HCT116 (cell line): Measurements from ENCODE around the gene SCPEP1. TPM values are rescaled to one million over a fixed set of nuclear protein-coding genes. Genes with fewer than 3 reads are reported as not detected.

Experiments
- ATAC-seq: fragments of 200-7000 bp; cut with Tn5 transposase; 2 replicates; pipeline ENCODE4 v1.9.1; 2020; ENCODE audit warnings: mild to moderate bottlenecking, moderate library complexity
- BruUV-seq: library from RNA; stranded (reverse); fragments of 400-500 nt; replicated peaks from 2 replicates; lab custom pipeline; 2021; lab: Mats Ljungman, UMichigan
- CTCF ChIA-PET: fragments of 300-600 bp; sonication (Branson Sonifier 250); formaldehyde crosslinking; loops from one replicate; lab custom pipeline; 2021; ENCODE audit warnings: antibody characterized with exemption; lab: Charles Lee
- POLR2A ChIA-PET: fragments of 300-600, 350-600 bp; sonication (Branson Sonifier 250); formaldehyde crosslinking; loops from one replicate; lab custom pipeline; 2021; ENCODE audit warnings: antibody characterized with exemption; lab: Charles Lee
- RAD21 ChIA-PET, 2 experiments: fragments of 300-600 bp; sonication (Branson Sonifier 250); formaldehyde crosslinking; loops; one replicate each; lab custom pipeline; 2023; ENCODE audit warnings: low total read pairs in 2 of 2; ENCODE audit not compliant: uncharacterized antibody in 2 of 2, unreplicated experiment in 2 of 2, low non-redundant PET in 1 of 2; lab: Charles Lee
- DNase-seq: peaks from one replicate; pipeline ENCODE4 v3.0.0-alpha.2; 2010; ENCODE audit warnings: low read depth, low spot score
- H2AFZ ChIP-seq: fragments of 200-600 bp; shearing (Covaris generic), sonication (generic); 2 replicates; pipeline ENCODE4 v1.6.1; 2017; ENCODE audit warnings: low read depth, mixed run types, mixed read lengths, antibody characterized with exemption, low read length; ENCODE audit not compliant: poor library complexity, severe bottlenecking
- H3K27ac ChIP-seq: 2 replicates; pipeline ENCODE4 v1.5.1; 2012; ENCODE audit warnings: low read depth, low read length
- H3K27me3 ChIP-seq: fragments of 200-600 bp; sonication (generic); 2 replicates; pipeline ENCODE4 v1.6.1; 2016; ENCODE audit warnings: mixed run types, low read length, mixed read lengths; ENCODE audit not compliant: insufficient read depth
- H3K36me3 ChIP-seq, 2 experiments: fragments of 200-500 bp in 1 of 2; fragments of 200-600 bp in 1 of 2; sonication (Bioruptor generic) in 1 of 2; sonication (generic) in 1 of 2; 2 replicates each; pipeline versions ENCODE4 v1.5.1 to v1.6.1; 2014 to 2016; ENCODE audit warnings: low read length in 2 of 2, inconsistent platforms in 1 of 2, mixed read lengths in 1 of 2, mixed run types in 1 of 2; ENCODE audit not compliant: insufficient read depth in 2 of 2, control insufficient read depth in 1 of 2
- H3K4me1 ChIP-seq, 2 experiments: fragments of 200-600 bp in 1 of 2; sonication (generic) in 1 of 2; 2 replicates each; pipeline versions ENCODE4 v1.5.1 to v1.6.1; 2012 to 2017; ENCODE audit warnings: low read length in 2 of 2, inconsistent platforms in 1 of 2, mild to moderate bottlenecking in 1 of 2, mixed read lengths in 1 of 2, mixed run types in 1 of 2, moderate library complexity in 1 of 2; ENCODE audit not compliant: insufficient read depth in 2 of 2, control insufficient read depth in 1 of 2
- H3K4me2 ChIP-seq: fragments of 200-600 bp; sonication (generic); 2 replicates; pipeline ENCODE4 v1.6.1; 2017; ENCODE audit warnings: mixed run types, low read length, mixed read lengths
- H3K4me3 ChIP-seq, 2 experiments: fragments of 200-600 bp in 1 of 2; sonication (generic) in 1 of 2; replicated peaks in 1 of 2; 2 replicates each; pipeline ENCODE4 v1.5.1; 2011 to 2016; ENCODE audit warnings: low read length in 2 of 2, control low read depth in 1 of 2, low read depth in 1 of 2, mild to moderate bottlenecking in 1 of 2, mixed read lengths in 1 of 2, mixed run types in 1 of 2
- H3K79me2 ChIP-seq: fragments of 200-600 bp; sonication (generic); 2 replicates; pipeline ENCODE4 v1.6.1; 2017; ENCODE audit warnings: mild to moderate bottlenecking, mixed run types, low read length, moderate library complexity, mixed read lengths; ENCODE audit not compliant: insufficient read depth
- H3K9ac ChIP-seq: fragments of 200-600 bp; sonication (generic); 2 replicates; pipeline ENCODE4 v1.6.1; 2016; ENCODE audit warnings: low read length, mixed read lengths
- H3K9me2 ChIP-seq: fragments of 200-600 bp; sonication (generic), shearing (Covaris generic); 2 replicates; pipeline ENCODE4 v1.6.1; 2017; ENCODE audit warnings: mixed run types, mild to moderate bottlenecking, moderate library complexity; ENCODE audit not compliant: insufficient read depth
- H3K9me3 ChIP-seq, 2 experiments: fragments of 200-500 bp in 1 of 2; fragments of 200-600 bp in 1 of 2; sonication (Bioruptor generic) in 1 of 2; sonication (generic) in 1 of 2; 2 replicates each; pipeline ENCODE4 v1.6.1; 2014 to 2017; ENCODE audit warnings: low read length in 2 of 2, mixed read lengths in 2 of 2, inconsistent platforms in 1 of 2, low read depth in 1 of 2, mild to moderate bottlenecking in 1 of 2, mixed run types in 1 of 2, moderate library complexity in 1 of 2; ENCODE audit not compliant: control insufficient read depth in 1 of 2, insufficient read depth in 1 of 2
- H4K20me1 ChIP-seq: fragments of 200-600 bp; sonication (generic), shearing (Covaris generic); 2 replicates; pipeline ENCODE4 v1.6.1; 2017; ENCODE audit warnings: mixed run types, mild to moderate bottlenecking, moderate library complexity; ENCODE audit not compliant: insufficient read depth
- ATF3 ChIP-seq: IDR thresholded peaks from 2 replicates; pipeline ENCODE4 v1.6.1; 2012
- CBX3 ChIP-seq: IDR thresholded peaks from 2 replicates; pipeline ENCODE4 v1.6.1; 2012; ENCODE audit warnings: low read depth
- ELF1 ChIP-seq: IDR thresholded peaks from 2 replicates; pipeline ENCODE4 v1.6.1; 2012; ENCODE audit warnings: low read depth, borderline replicate concordance
- EZH2 ChIP-seq: fragments of 200-600 bp; sonication (generic); IDR thresholded peaks from 2 replicates; pipeline ENCODE4 v1.6.1; 2017; ENCODE audit warnings: antibody characterized with exemption, mixed run types
- EZH2phosphoT487 ChIP-seq: fragments of 200-600 bp; IDR thresholded peaks from 2 replicates; pipeline ENCODE4 v1.6.1; 2018; ENCODE audit warnings: antibody characterized with exemption, borderline replicate concordance
- JUND ChIP-seq: IDR thresholded peaks from 2 replicates; pipeline ENCODE4 v1.6.1; 2012
- RAD21 ChIP-seq: IDR thresholded peaks from 2 replicates; pipeline ENCODE4 v1.6.1; 2012; ENCODE audit warnings: low read depth, mild to moderate bottlenecking
- REST ChIP-seq: IDR thresholded peaks from 2 replicates; pipeline ENCODE4 v1.6.1; 2012; ENCODE audit warnings: low read depth
- SIN3A ChIP-seq: IDR thresholded peaks from 2 replicates; pipeline ENCODE4 v1.6.1; 2012; ENCODE audit warnings: low read depth
- SP1 ChIP-seq: IDR thresholded peaks from 2 replicates; pipeline ENCODE4 v1.6.1; 2012; ENCODE audit warnings: low read depth
- TCF7L2 ChIP-seq: IDR thresholded peaks from 2 replicates; pipeline ENCODE4 v1.7.0; 2011; ENCODE audit warnings: borderline replicate concordance, inconsistent platforms; ENCODE audit not compliant: insufficient read depth, insufficient read length; ENCODE audit errors: extremely low read depth
- YY1 ChIP-seq: IDR thresholded peaks from 2 replicates; pipeline ENCODE4 v1.6.1; 2011; ENCODE audit warnings: low read length, low read depth, moderate library complexity, mild to moderate bottlenecking; ENCODE audit not compliant: insufficient replicate concordance; ENCODE audit errors: extremely low read depth
- ZFX ChIP-seq: fragments of 450-650 bp; IDR thresholded peaks from 2 replicates; pipeline ENCODE4 v1.6.1; 2017
- ZNF274 ChIP-seq: fragments of 200-500 bp; sonication (Bioruptor generic); IDR thresholded peaks from 2 replicates; pipeline ENCODE4 v1.6.1; 2014; ENCODE audit warnings: mild to moderate bottlenecking, low read depth, low read length, inconsistent platforms
- intact Hi-C: fragments of 100-400 bp; cut with micrococcal nuclease; formaldehyde crosslinking; loops from 2 replicates; pipeline ENCODE4 v1.10.0; 2022
- total RNA-seq: library from RNA; stranded (reverse); gene quantifications from one replicate; pipeline ENCODE4 v1.2.1, GENCODE V29; 2021; ENCODE audit not compliant: unreplicated experiment
- TF ChIP-seq, protein P1 (sequence below), 3 experiments: fragments of 200-600 bp in 1 of 3; sonication (generic) in 1 of 3; IDR thresholded peaks in 2 of 3; conservative IDR thresholded peaks in 1 of 3; 2 replicates each; pipeline ENCODE4 v1.5.1; 2012 to 2017; ENCODE audit warnings: low read depth in 2 of 3, low read length in 2 of 3, antibody characterized with exemption in 1 of 3, borderline replicate concordance in 1 of 3, control low read depth in 1 of 3, mild to moderate bottlenecking in 1 of 3, mixed read lengths in 1 of 3, mixed run types in 1 of 3, moderate library complexity in 1 of 3; ENCODE audit not compliant: insufficient read depth in 1 of 3

The SCPEP1 gene
- total RNA-seq, 1 experiment from 2014 or later = 28.3 TPM

DNA sequence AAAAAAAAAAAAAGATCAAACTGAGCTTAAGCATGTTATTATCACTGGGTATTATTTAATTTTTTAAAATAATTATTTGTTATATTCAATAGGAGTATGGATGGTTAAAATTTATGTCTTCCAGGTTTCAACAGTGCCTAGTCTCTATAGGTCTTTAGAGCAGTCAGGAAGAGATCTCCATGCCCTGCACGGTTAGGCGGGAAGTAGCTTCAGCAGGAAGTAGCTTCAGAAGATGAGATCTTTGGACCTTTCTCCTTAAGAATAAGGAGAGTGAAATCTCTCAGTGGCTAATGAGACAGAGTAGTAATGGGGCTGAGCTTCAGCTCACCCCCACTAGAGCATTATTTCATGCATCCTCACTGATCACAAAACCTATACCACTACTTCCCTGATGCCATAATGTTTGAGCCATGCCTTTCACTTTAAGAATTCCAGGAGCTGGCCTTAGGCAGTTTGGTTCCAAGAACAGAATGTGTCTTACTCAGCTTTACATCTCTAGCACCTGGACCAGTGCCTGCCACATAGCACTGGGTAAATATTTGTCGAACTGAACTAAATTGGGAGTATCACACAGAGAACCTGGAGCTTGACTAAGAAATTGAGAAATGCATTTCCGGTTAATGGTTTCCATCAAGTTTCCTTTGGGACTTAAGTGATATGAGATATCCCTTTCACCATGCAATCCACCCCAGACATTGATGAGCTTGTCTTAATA is 43.5 kb downstream of the SCPEP1 start (continued):
- TF ChIP-seq REST = no peak
- TF ChIP-seq ZNF274 = no peak
- TF ChIP-seq SIN3A = no peak
- no peak for TF ChIP-seq EZH2phosphoT487

- Histone ChIP-seq H2AFZ (no peak overlapping the region), H3K79me2 (no peaks in the 10 kb centered on the region), H4K20me1 (no peaks in the 10 kb centered on the region), H3K4me3 (no peak overlapping the region), H3K4me1 (no peaks in the 10 kb centered on the region), H3K36me3 (no peaks in the 10 kb centered on the region), H3K27me3 (no peaks in the 10 kb centered on the region), H3K9me3 (peaks cover 22 to 23% of the 10 kb centered on the region in 2 experiments; a peak in 3 of 4 replicates), H3K9me2 (no peaks in the 10 kb centered on the region), H3K9ac (no peak overlapping the region), H3K4me2 (no peak overlapping the region), H3K27ac (no peak overlapping the region)
- RAD21 ChIA-PET = no interaction called here
- ATAC-seq (no peak), DNase-seq (no peak)
- CTCF ChIA-PET = no interaction called here
- intact Hi-C loops = no loop called here
- no TSS peak for BruUV-seq
- no peak for TF ChIP-seq ZFX
- no peak for TF ChIP-seq TCF7L2
- no peak for TF ChIP-seq REST
- no peak for TF ChIP-seq SP1
- TF ChIP-seq JUND = no peak
- TF ChIP-seq ELF1 = no peak
- TF ChIP-seq YY1 = no peak
- TF ChIP-seq, protein P1, sequence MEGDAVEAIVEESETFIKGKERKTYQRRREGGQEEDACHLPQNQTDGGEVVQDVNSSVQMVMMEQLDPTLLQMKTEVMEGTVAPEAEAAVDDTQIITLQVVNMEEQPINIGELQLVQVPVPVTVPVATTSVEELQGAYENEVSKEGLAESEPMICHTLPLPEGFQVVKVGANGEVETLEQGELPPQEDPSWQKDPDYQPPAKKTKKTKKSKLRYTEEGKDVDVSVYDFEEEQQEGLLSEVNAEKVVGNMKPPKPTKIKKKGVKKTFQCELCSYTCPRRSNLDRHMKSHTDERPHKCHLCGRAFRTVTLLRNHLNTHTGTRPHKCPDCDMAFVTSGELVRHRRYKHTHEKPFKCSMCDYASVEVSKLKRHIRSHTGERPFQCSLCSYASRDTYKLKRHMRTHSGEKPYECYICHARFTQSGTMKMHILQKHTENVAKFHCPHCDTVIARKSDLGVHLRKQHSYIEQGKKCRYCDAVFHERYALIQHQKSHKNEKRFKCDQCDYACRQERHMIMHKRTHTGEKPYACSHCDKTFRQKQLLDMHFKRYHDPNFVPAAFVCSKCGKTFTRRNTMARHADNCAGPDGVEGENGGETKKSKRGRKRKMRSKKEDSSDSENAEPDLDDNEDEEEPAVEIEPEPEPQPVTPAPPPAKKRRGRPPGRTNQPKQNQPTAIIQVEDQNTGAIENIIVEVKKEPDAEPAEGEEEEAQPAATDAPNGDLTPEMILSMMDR (IDR thresholded peaks at IDR 0.05 in 2 of 3, conservative IDR thresholded peaks at IDR 0.05 in 1 of 3; ENCODE audit: borderline replicate concordance in 1 of 3, insufficient read depth in 1 of 3, low read depth in 2 of 3, low read length in 2 of 3) = no peak
- no peak for TF ChIP-seq ZNF274
- TF ChIP-seq EZH2 = no peak
- TF ChIP-seq CBX3 = no peak
- TF ChIP-seq RAD21 = no peak
- no peak for TF ChIP-seq ATF3
- POLR2A ChIA-PET = no interaction called here
Measured at GRCh38 chr17:57025876-57026275, 47.9 kb downstream of the SCPEP1 start.
